Suprapubic skin (tissue), 4 donors: ENCODE results near the gene TPK1. TPM values are rescaled to one million over a fixed set of nuclear protein-coding genes. Genes with fewer than 3 reads are reported as not detected.

Experiments used
- DNase-seq, 2 donors: peaks; one replicate each; pipeline ENCODE4 v3.0.0-alpha.2; 2019; ENCODE audit warnings: low spot score in 2 of 2
- H3K27ac ChIP-seq: fragments of 200-600 bp; sonication (generic); one replicate; pipeline ENCODE4 v1.5.1; 2019
- H3K27me3 ChIP-seq: fragments of 200-600 bp; sonication (generic); one replicate; pipeline ENCODE4 v1.5.1; 2019
- H3K36me3 ChIP-seq: fragments of 200-600 bp; sonication (generic); one replicate; pipeline ENCODE4 v1.5.1; 2019
- H3K4me1 ChIP-seq: fragments of 200-600 bp; sonication (generic); one replicate; pipeline ENCODE4 v1.5.1; 2019
- H3K4me3 ChIP-seq: fragments of 200-600 bp; sonication (generic); one replicate; pipeline ENCODE4 v1.5.1; 2019; ENCODE audit warnings: mild to moderate bottlenecking
- H3K9me3 ChIP-seq: fragments of 200-600 bp; sonication (generic); one replicate; pipeline ENCODE4 v1.5.1; 2019
- EP300 ChIP-seq: sonication (generic); formaldehyde crosslinking; IDR thresholded peaks from one replicate; pipeline ENCODE4 v1.6.1; 2017; ENCODE audit warnings: antibody characterized with exemption
- POLR2A ChIP-seq, 2 donors: fragments of 450-650 bp; IDR thresholded peaks; one replicate each; pipeline ENCODE4 v1.6.1; 2017; ENCODE audit warnings: antibody characterized with exemption in 2 of 2, mild to moderate bottlenecking in 2 of 2, moderate library complexity in 2 of 2
- POLR2AphosphoS5 ChIP-seq, 3 donors: sonication (generic); formaldehyde crosslinking; IDR thresholded peaks; one replicate each; pipeline ENCODE4 v1.6.1; 2017; ENCODE audit warnings: antibody characterized with exemption in 3 of 3
- WGBS: methylation state at CpG from one replicate; pipeline ENCODE4 v1.1.5; 2018; 5-methylcytosine and 5-hydroxymethylcytosine counted together
- total RNA-seq, 4 donors: library from RNA; depleted of rRNA; stranded (reverse); fragments of >200 nt; gene quantifications; one replicate each; pipeline ENCODE4 v1.1.0, GENCODE V29; 2016
- TF ChIP-seq, protein P1 (sequence below), 2 donors: fragments of 200-600 bp in 1 of 2; fragments of 450-650 bp in 1 of 2; sonication (generic) in 1 of 2; IDR thresholded peaks; one replicate each; pipeline ENCODE4 v1.5.1; 2016 to 2019; ENCODE audit warnings: antibody characterized with exemption in 2 of 2, mild to moderate bottlenecking in 1 of 2, moderate library complexity in 1 of 2

The TPK1 gene
- total RNA-seq, 4 donors from 2014 or later, result 1.4 to 3.9 (median 2.8) TPM

DNA sequence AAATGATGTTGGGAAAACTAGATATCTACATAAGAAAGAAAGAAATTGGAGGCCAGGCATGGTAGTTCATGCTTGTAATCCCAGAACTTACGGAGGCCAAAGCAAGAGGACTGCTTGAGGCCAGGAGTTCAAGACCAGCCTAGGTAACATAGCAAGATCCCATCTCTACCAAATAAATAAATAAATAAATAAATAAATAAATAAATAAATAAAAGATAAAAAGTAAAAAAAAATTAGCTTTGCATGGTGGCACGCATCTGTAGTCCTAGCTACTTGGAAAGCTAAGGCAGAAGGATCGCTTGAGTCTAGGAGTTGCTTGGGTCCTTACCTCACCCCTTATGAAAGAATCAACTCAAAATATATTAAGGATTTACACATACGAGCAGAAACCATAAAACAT lies 238.9 kb downstream of the TPK1 start:
- Histone ChIP-seq H3K27me3 (no peaks in the 10 kb centered on the region), H3K27ac (no peak overlapping the region), H3K4me3 (no peak overlapping the region), H3K4me1 (no peaks in the 10 kb centered on the region), H3K9me3 (peaks cover 3% of the 10 kb centered on the region), H3K36me3 (no peaks in the 10 kb centered on the region)
- 95% methylated on average over 4 of the region's 4 CpGs for WGBS
- no peak for TF ChIP-seq POLR2AphosphoS5 (IDR thresholded peaks at IDR 0.05)
- TF ChIP-seq, protein P1, sequence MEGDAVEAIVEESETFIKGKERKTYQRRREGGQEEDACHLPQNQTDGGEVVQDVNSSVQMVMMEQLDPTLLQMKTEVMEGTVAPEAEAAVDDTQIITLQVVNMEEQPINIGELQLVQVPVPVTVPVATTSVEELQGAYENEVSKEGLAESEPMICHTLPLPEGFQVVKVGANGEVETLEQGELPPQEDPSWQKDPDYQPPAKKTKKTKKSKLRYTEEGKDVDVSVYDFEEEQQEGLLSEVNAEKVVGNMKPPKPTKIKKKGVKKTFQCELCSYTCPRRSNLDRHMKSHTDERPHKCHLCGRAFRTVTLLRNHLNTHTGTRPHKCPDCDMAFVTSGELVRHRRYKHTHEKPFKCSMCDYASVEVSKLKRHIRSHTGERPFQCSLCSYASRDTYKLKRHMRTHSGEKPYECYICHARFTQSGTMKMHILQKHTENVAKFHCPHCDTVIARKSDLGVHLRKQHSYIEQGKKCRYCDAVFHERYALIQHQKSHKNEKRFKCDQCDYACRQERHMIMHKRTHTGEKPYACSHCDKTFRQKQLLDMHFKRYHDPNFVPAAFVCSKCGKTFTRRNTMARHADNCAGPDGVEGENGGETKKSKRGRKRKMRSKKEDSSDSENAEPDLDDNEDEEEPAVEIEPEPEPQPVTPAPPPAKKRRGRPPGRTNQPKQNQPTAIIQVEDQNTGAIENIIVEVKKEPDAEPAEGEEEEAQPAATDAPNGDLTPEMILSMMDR (IDR thresholded peaks at IDR 0.05), result no peak
- TF ChIP-seq POLR2A (IDR thresholded peaks at IDR 0.05), result no peak
- TF ChIP-seq EP300, result no peak
- DNase-seq, result no peak

DNA sequence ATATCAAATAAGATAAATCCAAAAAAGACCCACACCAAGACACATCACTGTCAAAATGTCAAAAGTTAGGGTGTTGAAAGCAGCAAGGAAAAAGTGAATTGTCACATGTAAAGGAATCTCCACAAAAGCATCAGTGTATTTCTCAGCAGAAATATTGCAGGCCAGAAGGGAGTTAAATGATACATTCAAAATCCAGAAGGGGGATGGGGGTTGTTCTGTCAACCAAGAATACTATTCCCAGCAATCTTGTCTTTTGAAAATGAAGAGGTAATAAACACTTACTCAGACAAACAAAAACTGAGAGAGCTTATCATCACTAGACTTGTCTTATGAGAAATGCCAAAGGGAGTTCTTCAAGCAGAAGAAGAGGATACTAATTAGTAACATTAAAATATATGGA lies 241.3 kb downstream of the TPK1 start:
- H3K9me3 ChIP-seq, result peaks cover 3% of the 10 kb centered on the region
- H3K36me3 ChIP-seq, result no peaks in the 10 kb centered on the region
- no peak for TF ChIP-seq POLR2A (IDR thresholded peaks at IDR 0.05)
- H3K4me1 ChIP-seq, result no peaks in the 10 kb centered on the region
- no peak for DNase-seq
- no peak overlapping the region for H3K4me3 ChIP-seq
- H3K27ac ChIP-seq, result no peak overlapping the region
- no peaks in the 10 kb centered on the region for H3K27me3 ChIP-seq

DNA sequence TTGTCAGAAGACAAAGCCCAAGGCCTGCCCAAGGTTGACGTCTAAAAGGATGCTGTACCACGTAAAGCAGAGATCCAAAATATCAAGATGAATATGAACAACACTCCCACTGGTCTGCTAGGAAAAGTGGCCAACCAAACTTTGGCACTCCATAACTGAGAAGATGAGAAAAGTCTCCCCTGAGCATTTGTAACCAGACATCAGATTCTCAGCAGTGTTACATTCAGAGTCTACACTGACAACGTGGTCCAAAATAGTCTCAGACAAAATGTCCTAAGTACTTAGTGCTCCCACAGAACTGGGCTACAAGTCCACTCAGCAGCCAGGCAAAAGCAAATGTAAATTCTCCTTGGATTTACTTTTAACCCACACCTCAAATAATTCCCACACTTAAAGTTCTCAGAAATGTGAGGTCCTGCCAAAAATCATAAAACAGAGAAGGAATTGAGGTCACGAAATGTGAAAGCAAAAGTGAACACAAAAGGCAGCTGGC lies 247.2 kb downstream of the TPK1 start:
- H3K27me3 ChIP-seq, result no peaks in the 10 kb centered on the region
- WGBS, result 58% methylated on average over 4 of the region's 4 CpGs

DNA sequence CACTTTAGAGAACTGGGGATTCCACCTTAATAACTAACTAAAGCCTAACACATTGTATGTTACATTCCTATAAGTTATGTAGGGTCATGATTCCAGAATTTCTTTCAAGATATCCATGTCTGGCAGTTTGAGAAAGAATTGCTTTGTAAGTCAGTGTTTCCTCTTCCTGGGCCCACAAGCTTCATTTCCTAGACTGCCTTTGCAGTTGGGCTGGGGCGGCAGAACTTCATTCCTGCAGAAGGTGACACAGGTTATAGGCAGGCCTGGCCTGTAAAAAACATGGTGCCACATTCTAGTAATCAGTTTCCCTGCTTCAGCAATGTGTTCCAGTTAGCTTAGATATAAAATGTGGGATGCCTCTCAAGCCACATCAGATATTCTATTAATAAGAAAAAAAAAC lies 248.2 kb downstream of the TPK1 start:
- 88% methylated on average over 1 of the region's 1 CpG for WGBS
- no peaks in the 10 kb centered on the region for H3K36me3 ChIP-seq

More for the DNA sequence above, 247.2 kb downstream of the TPK1 start:
- DNase-seq, result no peak
- Histone ChIP-seq H3K27ac (no peak overlapping the region), H3K36me3 (no peaks in the 10 kb centered on the region), H3K9me3 (peaks cover 3% of the 10 kb centered on the region), H3K4me3 (no peak overlapping the region), H3K4me1 (no peaks in the 10 kb centered on the region)
- TF ChIP-seq, protein P1 (IDR thresholded peaks at IDR 0.05), result no peak
- TF ChIP-seq EP300 (no peak), POLR2AphosphoS5 (IDR thresholded peaks at IDR 0.05) (no peak), POLR2A (IDR thresholded peaks at IDR 0.05) (no peak)

DNA sequence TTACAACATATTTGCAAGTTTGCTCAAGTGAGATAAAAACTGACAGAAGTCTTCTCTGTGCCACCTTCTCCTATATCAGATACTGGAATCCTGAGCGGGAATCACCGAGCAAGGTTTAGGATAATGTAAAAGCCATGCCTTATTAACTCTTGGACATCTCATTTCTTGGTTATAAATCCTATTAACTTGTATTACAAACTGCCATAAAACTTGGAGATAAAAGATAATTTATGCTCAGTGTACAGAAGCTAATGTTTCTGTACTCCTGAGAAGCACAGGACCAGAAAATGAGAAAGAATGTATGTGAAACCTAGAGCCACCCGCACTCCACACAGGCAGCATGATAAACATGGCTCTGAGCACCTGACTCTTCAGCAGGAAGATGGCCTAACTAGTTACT lies 251.1 kb downstream of the TPK1 start:
- H3K4me3 ChIP-seq, result no peak overlapping the region
- no peaks in the 10 kb centered on the region for H3K4me1 ChIP-seq
- 94% methylated on average over 3 of the region's 3 CpGs for WGBS
- no peak overlapping the region for H3K27ac ChIP-seq
- no peaks in the 10 kb centered on the region for H3K9me3 ChIP-seq
- H3K27me3 ChIP-seq, result no peaks in the 10 kb centered on the region
- TF ChIP-seq POLR2AphosphoS5 (IDR thresholded peaks at IDR 0.05), result no peak
- no peak for TF ChIP-seq POLR2A (IDR thresholded peaks at IDR 0.05)
- TF ChIP-seq, protein P1 (IDR thresholded peaks at IDR 0.05), result no peak
- TF ChIP-seq EP300, result no peak
- no peaks in the 10 kb centered on the region for H3K36me3 ChIP-seq
- DNase-seq, result no peak

More for the DNA sequence above, 248.2 kb downstream of the TPK1 start:
- TF ChIP-seq POLR2A (IDR thresholded peaks at IDR 0.05), result no peak
- TF ChIP-seq, protein P1 (IDR thresholded peaks at IDR 0.05), result no peak
- no peak for TF ChIP-seq POLR2AphosphoS5 (IDR thresholded peaks at IDR 0.05)
- no peak for TF ChIP-seq EP300
- peaks cover 3% of the 10 kb centered on the region for H3K9me3 ChIP-seq
- H3K27ac ChIP-seq, result no peak overlapping the region
- DNase-seq, result no peak
- no peak overlapping the region for H3K4me3 ChIP-seq
- H3K27me3 ChIP-seq, result no peaks in the 10 kb centered on the region
- H3K4me1 ChIP-seq, result no peaks in the 10 kb centered on the region

DNA sequence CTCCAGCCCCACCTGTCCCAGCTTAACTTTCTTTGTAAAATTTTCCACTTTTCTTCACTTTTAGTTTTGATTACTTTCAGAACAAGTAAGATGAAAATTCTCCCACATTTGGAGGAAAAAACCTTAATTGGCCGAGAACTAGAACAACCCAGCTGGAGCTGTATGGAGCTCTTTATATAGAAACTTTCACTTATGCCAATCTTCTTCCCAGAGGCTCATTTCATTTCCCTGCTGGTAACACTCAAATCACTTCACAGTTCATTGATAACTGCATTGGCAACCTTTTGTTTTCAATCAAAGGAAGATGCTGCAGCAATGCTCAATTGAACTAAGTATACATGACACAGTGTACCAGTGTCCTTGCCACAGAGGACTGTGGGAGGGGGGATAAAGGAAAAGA lies 256.2 kb downstream of the TPK1 start:
- Histone ChIP-seq H3K9me3 (no peaks in the 10 kb centered on the region), H3K4me1 (no peaks in the 10 kb centered on the region), H3K27ac (no peak overlapping the region), H3K4me3 (no peak overlapping the region), H3K27me3 (no peaks in the 10 kb centered on the region), H3K36me3 (no peaks in the 10 kb centered on the region)
- WGBS, result 77% methylated on average over 1 of the region's 1 CpG
- DNase-seq, result no peak
- TF ChIP-seq, protein P1 (IDR thresholded peaks at IDR 0.05), result no peak
